Muscle of leg (tissue), 11 donors: ENCODE measurements around the gene KCNJ1. TPM values are rescaled to one million over a fixed set of nuclear protein-coding genes. Genes with fewer than 3 reads are reported as not detected.

ENCODE experiments used
- DNase-seq: peaks from one replicate; pipeline ENCODE4 v3.0.0; 2013
- H3K27ac ChIP-seq: one replicate; pipeline ENCODE4 v1.5.1; 2013; ENCODE audit warnings: mild to moderate bottlenecking, low read length, control low read depth
- H3K27me3 ChIP-seq: one replicate; pipeline ENCODE4 v1.6.1; 2013; ENCODE audit warnings: low read length; ENCODE audit not compliant: control insufficient read depth, insufficient read depth
- H3K36me3 ChIP-seq: one replicate; pipeline ENCODE4 v1.6.1; 2013; ENCODE audit warnings: low read length; ENCODE audit not compliant: control insufficient read depth, insufficient read depth
- H3K4me1 ChIP-seq: one replicate; pipeline ENCODE4 v1.6.1; 2013; ENCODE audit warnings: low read length; ENCODE audit not compliant: control insufficient read depth, insufficient read depth
- H3K4me3 ChIP-seq: one replicate; pipeline ENCODE4 v1.5.1; 2013; ENCODE audit warnings: low read length, control low read depth
- H3K9me3 ChIP-seq: replicated peaks from 2 replicates; pipeline ENCODE4 v1.6.1; 2013; ENCODE audit warnings: low read depth, low read length; ENCODE audit not compliant: control insufficient read depth
- WGBS: methylation state at CpG from one replicate; pipeline ENCODE4 v1.1.5; 2013; ENCODE audit warnings: missing lambda C conversion rate; ENCODE audit not compliant: insufficient coverage; 5-methylcytosine and 5-hydroxymethylcytosine counted together
- polyA plus RNA-seq, 8 donors: library from polyadenylated mRNA; unstranded; fragments of 120-200 nt; gene quantifications; one replicate each; pipeline versions ENCODE4 v1.2.1 to v1.2.3, GENCODE V29; 2013; ENCODE audit warnings: inconsistent platforms in 1 of 8, low replicate concordance in 1 of 8; ENCODE audit not compliant: insufficient read length in 8 of 8, insufficient read depth in 1 of 8
- total RNA-seq: library from RNA; stranded (reverse); fragments of 120-200 nt; gene quantifications from one replicate; pipeline ENCODE4 v1.2.4, GENCODE V29; 2013

KCNJ1 gene
- total and polyA plus RNA-seq, 9 donors, result 0.08 to 0.44 (median 0.19) TPM; not detected in 1

DNA sequence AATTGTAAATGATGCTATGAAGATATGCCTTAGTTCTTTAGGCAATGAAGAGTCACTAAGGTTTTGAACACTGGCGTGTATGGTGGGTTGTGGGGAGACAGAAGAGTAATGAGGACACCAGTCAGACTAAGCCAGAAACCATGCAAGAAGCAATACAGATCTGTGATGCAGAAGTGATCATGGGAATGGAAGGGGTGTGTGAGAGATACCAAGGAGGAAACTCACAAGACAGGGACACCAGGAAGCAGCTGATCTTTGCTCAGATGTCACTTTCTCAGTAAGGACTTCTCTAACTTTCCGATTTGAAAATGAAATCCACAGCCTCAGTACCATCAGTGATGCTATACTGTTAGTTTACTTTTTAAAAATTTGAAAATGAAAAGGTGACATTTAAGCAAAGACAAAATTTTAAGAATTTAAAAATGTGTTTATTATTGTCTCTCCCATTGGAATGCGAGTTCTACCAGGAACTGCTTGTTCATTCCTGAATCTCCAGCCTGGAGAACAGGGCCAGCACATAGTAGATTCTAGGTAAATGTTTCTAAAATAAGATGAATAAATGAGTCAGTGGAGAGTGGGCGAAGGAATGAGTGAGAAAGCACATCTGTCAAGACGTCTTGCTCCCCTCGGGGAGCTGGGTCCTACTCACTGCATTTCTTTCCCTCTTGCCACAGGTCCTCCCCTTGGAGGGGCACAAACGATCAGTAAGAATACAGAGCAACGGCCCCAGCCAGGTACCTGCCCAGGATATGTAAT is 60.4 kb downstream of the KCNJ1 start:
- Histone ChIP-seq H3K27me3 (no peaks in the 10 kb centered on the region), H3K9me3 (no peaks in the 10 kb centered on the region), H3K36me3 (peaks cover 13% of the 10 kb centered on the region), H3K4me1 (no peaks in the 10 kb centered on the region), H3K27ac (no peak overlapping the region), H3K4me3 (no peak overlapping the region)
- whole genome bisulfite sequencing, result 71% methylated on average over 3 of the region's 8 CpGs
- DNase-seq, result no peak

DNA sequence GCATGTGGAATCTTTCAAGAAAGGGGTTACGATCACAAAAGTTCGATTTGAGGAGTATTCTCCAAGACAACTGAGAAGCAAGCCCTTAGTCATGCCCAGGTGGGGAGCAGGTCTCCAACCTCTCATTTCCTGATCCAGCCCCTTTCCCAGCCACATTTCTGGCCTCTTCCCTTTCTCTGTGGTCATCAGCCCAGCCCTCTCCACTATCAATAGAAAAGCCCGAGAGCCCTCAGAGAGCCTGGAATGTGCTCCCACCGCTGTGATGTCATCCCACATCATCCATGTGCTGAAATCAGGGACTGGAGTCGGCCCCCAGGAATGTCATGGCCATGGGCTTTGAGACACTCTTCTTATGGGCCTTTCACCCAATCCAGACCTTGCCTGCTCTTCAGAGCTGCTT is 62.6 kb downstream of the KCNJ1 start:
- 100% methylated on average over 5 of the region's 5 CpGs for WGBS
- no peak overlapping the region for H3K27ac ChIP-seq
- no peaks in the 10 kb centered on the region for H3K4me1 ChIP-seq
- no peaks in the 10 kb centered on the region for H3K27me3 ChIP-seq
- no peaks in the 10 kb centered on the region for H3K9me3 ChIP-seq
- DNase-seq, result no peak
- peaks cover 2% of the 10 kb centered on the region for H3K36me3 ChIP-seq
- no peak overlapping the region for H3K4me3 ChIP-seq

GRCh38 chr11:128803449-128804245 is 63.4 kb downstream of the KCNJ1 start:
- WGBS, result 49% methylated on average over 3 of the region's 6 CpGs
- H3K9me3 ChIP-seq, result no peaks in the 10 kb centered on the region
- H3K36me3 ChIP-seq, result peaks cover 2% of the 10 kb centered on the region
- no peaks in the 10 kb centered on the region for H3K27me3 ChIP-seq
- H3K27ac ChIP-seq, result no peak overlapping the region
- H3K4me3 ChIP-seq, result no peak overlapping the region
- no peak for DNase-seq
- no peaks in the 10 kb centered on the region for H3K4me1 ChIP-seq

- no peak for DNase-seq
Measured at GRCh38 chr11:128803011-128803410, 64.1 kb downstream of the KCNJ1 start.

DNA sequence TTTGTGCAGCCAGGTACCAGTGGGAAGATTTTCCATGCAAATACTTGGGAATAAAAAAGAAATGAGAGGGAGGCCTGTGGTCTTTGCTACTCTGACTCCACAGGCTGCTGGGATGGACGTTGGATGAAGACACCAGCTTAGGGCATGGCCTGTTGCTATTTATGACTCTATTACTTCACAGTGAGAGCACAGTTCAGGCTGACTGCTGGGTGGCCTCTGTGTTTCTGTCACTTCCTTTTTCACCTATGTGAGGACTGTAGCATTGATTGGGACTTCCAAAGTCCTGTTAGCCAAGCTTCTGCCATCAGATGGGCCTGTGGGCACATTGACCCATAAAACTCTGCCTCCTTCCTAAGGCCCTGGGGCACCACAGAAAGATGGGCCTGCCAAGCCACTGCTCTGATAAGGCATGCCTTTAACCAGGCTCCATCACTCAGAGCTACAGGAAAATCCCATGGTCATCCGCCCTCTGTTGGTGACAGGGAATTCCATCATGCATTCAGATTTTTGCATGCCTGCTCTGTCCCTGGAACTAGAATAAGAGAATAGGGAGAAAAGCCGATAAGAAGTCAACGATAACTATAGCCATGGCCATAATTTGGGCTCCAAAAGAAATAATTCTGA is 64.6 kb downstream of the KCNJ1 start:
- DNase-seq, result no peak
- Histone ChIP-seq H3K4me3 (no peak overlapping the region), H3K4me1 (no peaks in the 10 kb centered on the region), H3K27ac (no peak overlapping the region), H3K9me3 (no peaks in the 10 kb centered on the region), H3K27me3 (no peaks in the 10 kb centered on the region), H3K36me3 (peaks cover 2% of the 10 kb centered on the region)
- 93% methylated on average over 2 of the region's 4 CpGs for WGBS

More at GRCh38 chr11:128803011-128803410, 64.1 kb downstream of the KCNJ1 start:
- H3K36me3 ChIP-seq, result peaks cover 2% of the 10 kb centered on the region
- no peaks in the 10 kb centered on the region for H3K4me1 ChIP-seq
- no peaks in the 10 kb centered on the region for H3K27me3 ChIP-seq
- no peak overlapping the region for H3K4me3 ChIP-seq
- no peak overlapping the region for H3K27ac ChIP-seq
- WGBS, result 90% methylated on average over 3 of the region's 4 CpGs
- no peaks in the 10 kb centered on the region for H3K9me3 ChIP-seq

- Histone ChIP-seq H3K9me3 (no peaks in the 10 kb centered on the region), H3K27me3 (no peaks in the 10 kb centered on the region), H3K4me1 (no peaks in the 10 kb centered on the region), H3K4me3 (no peak overlapping the region), H3K27ac (no peak overlapping the region), H3K36me3 (peaks cover 6% of the 10 kb centered on the region)
- WGBS, result no CpG with 5 or more reads among the region's 8 CpGs
- no peak for DNase-seq
Measured at GRCh38 chr11:128800871-128801417, 66.2 kb downstream of the KCNJ1 start.

DNA sequence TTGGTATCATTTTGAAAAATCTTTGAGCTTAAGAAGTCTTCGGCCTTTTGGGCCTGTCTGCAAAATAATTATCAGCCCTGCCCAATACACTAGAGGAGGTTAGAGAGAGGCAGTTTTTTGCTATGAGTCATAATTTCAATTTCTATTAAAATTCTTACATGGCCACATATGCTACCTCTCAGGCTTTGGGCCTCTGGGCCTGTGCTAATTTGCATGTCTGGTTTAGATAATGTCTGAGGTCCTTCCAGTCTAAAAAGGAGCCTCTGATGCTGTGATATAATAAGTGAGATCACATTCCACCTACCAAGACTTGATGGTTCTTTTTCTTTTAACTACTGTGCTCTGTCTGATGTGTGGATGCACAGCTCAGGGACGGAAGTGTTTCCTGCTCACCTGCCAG is 70.8 kb downstream of the KCNJ1 start:
- no peak for DNase-seq
- no peaks in the 10 kb centered on the region for H3K9me3 ChIP-seq
- H3K4me1 ChIP-seq, result no peaks in the 10 kb centered on the region
- no peaks in the 10 kb centered on the region for H3K27me3 ChIP-seq
- no peak overlapping the region for H3K27ac ChIP-seq
- 90% methylated on average over 1 of the region's 2 CpGs for WGBS
- no peak overlapping the region for H3K4me3 ChIP-seq
- H3K36me3 ChIP-seq, result peaks cover 5% of the 10 kb centered on the region

DNA sequence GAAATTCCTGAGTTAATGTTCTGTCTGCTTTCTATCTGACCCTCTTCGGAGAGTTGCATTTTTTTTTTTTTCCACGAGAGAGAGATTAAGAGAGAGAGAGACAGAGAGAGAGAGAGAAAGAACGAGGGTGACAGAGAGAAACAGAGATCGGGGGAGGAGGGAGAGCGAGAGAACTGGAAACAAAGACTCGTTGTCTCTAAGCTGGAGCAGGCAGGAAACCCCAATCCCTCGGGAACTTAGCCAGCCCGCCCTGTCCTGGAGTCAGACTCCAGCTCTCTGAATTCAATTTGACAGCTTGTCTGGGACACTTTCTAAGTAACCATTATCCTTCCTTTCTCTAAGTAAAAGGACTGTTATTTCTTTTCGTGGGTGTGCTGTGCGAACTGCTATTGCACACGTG is 76.9 kb downstream of the KCNJ1 start:
- Histone ChIP-seq H3K4me3 (no peak overlapping the region), H3K27me3 (no peaks in the 10 kb centered on the region), H3K27ac (peak overlapping the region; percentile 6), H3K4me1 (no peaks in the 10 kb centered on the region), H3K9me3 (no peaks in the 10 kb centered on the region), H3K36me3 (no peaks in the 10 kb centered on the region)
- DNase-seq, result peak; percentile 73
- 3% methylated on average over 5 of the region's 11 CpGs for WGBS

DNA sequence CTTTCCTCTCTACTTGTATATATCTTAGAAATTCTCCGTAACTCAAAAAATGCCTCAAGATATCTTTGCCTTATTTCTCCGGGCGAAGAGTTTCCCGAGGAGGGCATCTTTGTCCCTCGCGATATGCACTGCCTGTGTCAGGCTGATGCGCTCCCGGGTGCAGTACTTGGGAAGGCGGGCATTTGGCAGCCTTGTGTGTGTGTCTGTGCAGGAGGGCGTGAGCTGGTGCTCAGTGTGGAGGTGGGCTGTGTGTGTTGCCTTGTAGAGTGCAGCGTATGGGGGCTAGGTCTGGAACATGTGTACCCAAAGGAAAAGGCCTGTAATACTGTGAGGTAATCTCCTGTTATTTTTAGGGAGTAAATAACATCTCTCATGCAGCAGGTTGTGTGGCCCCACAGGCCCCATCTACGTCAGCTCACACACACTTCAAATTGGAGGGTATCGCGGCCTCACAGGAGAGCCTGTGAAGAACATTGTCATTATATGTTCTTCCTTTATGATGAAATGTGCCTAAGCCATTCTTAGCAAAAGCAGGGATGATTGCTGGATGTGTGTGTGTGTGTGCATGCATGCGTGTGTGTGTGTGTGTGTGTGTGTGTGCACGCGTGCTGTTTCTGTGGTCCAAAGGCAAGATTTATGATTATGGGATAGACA is 77.5 kb downstream of the KCNJ1 start:
- 67% methylated on average over 8 of the region's 17 CpGs for WGBS
- H3K4me1 ChIP-seq, result no peaks in the 10 kb centered on the region
- H3K36me3 ChIP-seq, result no peaks in the 10 kb centered on the region
- no peaks in the 10 kb centered on the region for H3K9me3 ChIP-seq
- H3K4me3 ChIP-seq, result no peak overlapping the region
- DNase-seq, result no peak
- H3K27me3 ChIP-seq, result no peaks in the 10 kb centered on the region
- H3K27ac ChIP-seq, result no peak overlapping the region
